CD14-positive monocyte (primary cell): Measurements from ENCODE around the gene GDA. TPM values are rescaled to one million over a fixed set of nuclear protein-coding genes. Genes with fewer than 3 reads are reported as not detected.

Experiments used
- DNase-seq, 3 donors: peaks; one replicate each; pipeline ENCODE4 v3.0.0-alpha.2; 2011 to 2022
- H2AFZ ChIP-seq: 2 replicates; pipeline ENCODE4 v1.6.0; 2012; ENCODE audit warnings: mild to moderate bottlenecking, low read depth, low read length, inconsistent platforms; ENCODE audit not compliant: insufficient read depth, poor library complexity, severe bottlenecking
- H3K27ac ChIP-seq, 2 donors: 1 replicate in 1 of 2; 2 replicates in 1 of 2; pipeline ENCODE4 v1.5.1; 2012 to 2013; ENCODE audit warnings: low read length in 2 of 2, control low read depth in 1 of 2, inconsistent platforms in 1 of 2, low read depth in 1 of 2, mild to moderate bottlenecking in 1 of 2
- H3K27me3 ChIP-seq, 2 donors: one replicate each; pipeline versions ENCODE4 v1.6.0 to v1.6.1; 2011 to 2013; ENCODE audit warnings: low read length in 2 of 2; ENCODE audit not compliant: control insufficient read depth in 2 of 2, insufficient read depth in 2 of 2
- H3K36me3 ChIP-seq, 2 donors: replicated peaks in 1 of 2; 1 replicate in 1 of 2; 2 replicates in 1 of 2; pipeline versions ENCODE4 v1.5.1 to v1.6.1; 2012 to 2013; ENCODE audit warnings: low read length in 2 of 2, control low read depth in 1 of 2, inconsistent platforms in 1 of 2, mild to moderate bottlenecking in 1 of 2; ENCODE audit not compliant: insufficient read depth in 2 of 2, control insufficient read depth in 1 of 2
- H3K4me1 ChIP-seq, 2 donors: 1 replicate in 1 of 2; 2 replicates in 1 of 2; pipeline versions ENCODE4 v1.5.1 to v1.6.1; 2012 to 2013; ENCODE audit warnings: low read length in 2 of 2, control low read depth in 1 of 2, inconsistent platforms in 1 of 2, mild to moderate bottlenecking in 1 of 2, moderate library complexity in 1 of 2; ENCODE audit not compliant: insufficient read depth in 2 of 2, control insufficient read depth in 1 of 2
- H3K4me2 ChIP-seq: replicated peaks from 2 replicates; pipeline ENCODE3; 2012; ENCODE audit warnings: low read length, moderate library complexity, mild to moderate bottlenecking; ENCODE audit not compliant: poor library complexity, severe bottlenecking; ENCODE audit errors: extremely low read depth
- H3K4me3 ChIP-seq, 3 experiments: fragments of 200-600 bp in 1 of 3; sonication (generic) in 1 of 3; replicated peaks in 1 of 3; 1 replicate in 2 of 3; 2 replicates in 1 of 3; pipeline ENCODE4 v1.5.1; 2011 to 2013; ENCODE audit warnings: low read length in 3 of 3, mild to moderate bottlenecking in 3 of 3, control low read depth in 2 of 3, low read depth in 2 of 3, inconsistent platforms in 1 of 3, moderate library complexity in 1 of 3
- H3K79me2 ChIP-seq: 2 replicates; pipeline ENCODE4 v1.6.0; 2012; ENCODE audit warnings: mild to moderate bottlenecking, control low read depth, inconsistent platforms, low read length, moderate library complexity; ENCODE audit not compliant: insufficient read depth
- H3K9ac ChIP-seq: 2 replicates; pipeline ENCODE4 v1.6.0; 2017; ENCODE audit warnings: low read length, mild to moderate bottlenecking; ENCODE audit not compliant: insufficient read depth, poor library complexity, severe bottlenecking
- H3K9me3 ChIP-seq, 2 donors: replicated peaks in 1 of 2; 1 replicate in 1 of 2; 2 replicates in 1 of 2; pipeline versions ENCODE4 v1.5.1 to v1.6.1; 2012 to 2013; ENCODE audit warnings: low read length in 2 of 2, control low read depth in 1 of 2; ENCODE audit not compliant: control insufficient read depth in 1 of 2, insufficient read depth in 1 of 2
- H4K20me1 ChIP-seq: 2 replicates; pipeline ENCODE4 v1.6.0; 2012; ENCODE audit warnings: mild to moderate bottlenecking, low read length, control low read depth, moderate library complexity; ENCODE audit not compliant: insufficient read depth
- H3K27ac Mint-ChIP-seq, 7 donors: one replicate each; pipeline ENCODE4 v1.8.0; 2020; ENCODE audit warnings: mild to moderate bottlenecking in 7 of 7, mixed read lengths in 7 of 7, moderate library complexity in 6 of 7, inconsistent platforms in 2 of 7
- H3K27me3 Mint-ChIP-seq, 3 donors: one replicate each; pipeline ENCODE4 v1.8.0; 2021 to 2022; ENCODE audit warnings: low read depth in 3 of 3, mild to moderate bottlenecking in 3 of 3, mixed read lengths in 3 of 3, moderate library complexity in 3 of 3, inconsistent platforms in 1 of 3
- H3K36me3 Mint-ChIP-seq, 2 donors: one replicate each; pipeline ENCODE4 v1.8.0; 2020; ENCODE audit warnings: mixed read lengths in 2 of 2, inconsistent platforms in 1 of 2, mild to moderate bottlenecking in 1 of 2
- H3K4me1 Mint-ChIP-seq: one replicate; pipeline ENCODE4 v1.8.0; 2020; ENCODE audit warnings: mild to moderate bottlenecking, mixed read lengths
- H3K4me3 Mint-ChIP-seq, 2 donors: one replicate each; pipeline ENCODE4 v1.8.0; 2020; ENCODE audit warnings: mild to moderate bottlenecking in 2 of 2, mixed read lengths in 2 of 2, moderate library complexity in 1 of 2
- H3K9me3 Mint-ChIP-seq, 7 donors: one replicate each; pipeline ENCODE4 v1.8.0; 2020 to 2022; ENCODE audit warnings: mixed read lengths in 7 of 7, mild to moderate bottlenecking in 6 of 7, moderate library complexity in 6 of 7, inconsistent platforms in 2 of 7
- CTCF ChIP-seq: fragments of 200-600 bp; IDR thresholded peaks from one replicate; pipeline ENCODE4 v1.8.0; 2022; ENCODE audit warnings: antibody characterized with exemption, mild to moderate bottlenecking
- WGBS: methylation state at CpG from one replicate; pipeline ENCODE4 v1.1.5; 2013; ENCODE audit warnings: missing lambda C conversion rate; ENCODE audit not compliant: insufficient coverage; 5-methylcytosine and 5-hydroxymethylcytosine counted together
- intact Hi-C, 2 donors: fragments of 100-400 bp; cut with micrococcal nuclease; formaldehyde crosslinking; loops; one replicate each; pipeline versions ENCODE4 v1.15.0 to v1.15.1; 2023
- polyA plus RNA-seq, 3 donors: library from polyadenylated mRNA; depleted of rRNA in 1 of 3; unstranded in 2 of 3; stranded (reverse) in 1 of 3; fragments of 300-500 nt in 2 of 3; fragments of >200 nt in 1 of 3; fragmentation: Illumina TruSeq in 2 of 3; gene quantifications; 1 replicate in 2 of 3; 2 replicates in 1 of 3; pipeline ENCODE4 v1.2.3, GENCODE V29; 2012 to 2021

GDA gene
- polyA plus RNA-seq, 3 donors: not detected

DNA sequence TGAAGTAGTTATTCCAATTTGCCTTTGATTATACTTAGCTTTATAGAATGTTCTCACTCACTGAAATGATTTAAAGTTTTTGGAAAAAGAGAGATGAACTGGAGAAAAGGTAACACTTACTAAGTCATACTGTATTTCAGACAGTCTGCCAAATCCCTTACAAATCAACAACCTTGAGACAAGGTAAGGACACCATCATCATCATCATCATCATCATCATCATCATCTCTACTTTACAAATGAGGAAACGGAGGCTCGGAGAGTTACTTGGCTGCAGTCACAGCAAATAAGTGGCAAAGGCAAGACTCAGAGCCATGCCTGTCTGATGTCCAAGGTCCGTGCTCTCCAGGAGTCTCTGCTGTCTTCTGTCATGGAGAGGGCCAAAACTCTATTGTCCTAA is 9.4 kb downstream of the GDA start:
- H3K36me3 Mint-ChIP-seq: no peaks in the 10 kb centered on the region
- no peak overlapping the region for H3K9ac ChIP-seq
- H3K4me2 ChIP-seq: no peak overlapping the region
- H3K27ac ChIP-seq: no peak overlapping the region
- no peak overlapping the region for H3K4me3 ChIP-seq
- H3K4me3 Mint-ChIP-seq: no peak overlapping the region
- no peaks in the 10 kb centered on the region for H3K9me3 ChIP-seq
- no peak for DNase-seq
- no peaks in the 10 kb centered on the region for H3K36me3 ChIP-seq
- H3K27ac Mint-ChIP-seq: no peak overlapping the region
- 100% methylated on average over 2 of the region's 3 CpGs for WGBS
- H3K9me3 Mint-ChIP-seq: peaks cover 2 to 12% (median 8%) of the 10 kb centered on the region in 7 donors
- intact Hi-C loops: no loop called here
- peaks cover 4 to 5% of the 10 kb centered on the region in 2 donors for H3K27me3 ChIP-seq
- no peaks in the 10 kb centered on the region for H3K4me1 ChIP-seq
- H3K4me1 Mint-ChIP-seq: no peaks in the 10 kb centered on the region
- no peaks in the 10 kb centered on the region for H4K20me1 ChIP-seq
- H2AFZ ChIP-seq: no peak overlapping the region
- no peak for TF ChIP-seq CTCF
- H3K79me2 ChIP-seq: no peaks in the 10 kb centered on the region
- peaks cover 0 to 10% (median 10%) of the 10 kb centered on the region in 3 donors for H3K27me3 Mint-ChIP-seq

GRCh38 chr9:72160446-72161123 is 11.3 kb downstream of the GDA start:
- H3K36me3 Mint-ChIP-seq: no peaks in the 10 kb centered on the region
- no peak overlapping the region for H3K27ac Mint-ChIP-seq
- WGBS: 82% methylated on average over 2 of the region's 6 CpGs

More at GRCh38 chr9:72160446-72161123, 11.3 kb downstream of the GDA start:
- H3K4me3 Mint-ChIP-seq: no peak overlapping the region
- DNase-seq: no peak
- Histone ChIP-seq H3K79me2 (no peaks in the 10 kb centered on the region), H3K27me3 (peaks cover 2 to 5% of the 10 kb centered on the region in 2 donors), H2AFZ (no peak overlapping the region), H3K36me3 (no peaks in the 10 kb centered on the region), H3K9ac (no peak overlapping the region), H3K4me1 (peaks cover 2 to 5% of the 10 kb centered on the region in 2 donors), H3K4me3 (no peak overlapping the region), H3K27ac (no peak overlapping the region), H4K20me1 (no peaks in the 10 kb centered on the region), H3K9me3 (no peaks in the 10 kb centered on the region), H3K4me2 (no peak overlapping the region)
- TF ChIP-seq CTCF: no peak
- peaks cover 1 to 8% (median 5%) of the 10 kb centered on the region in 7 donors for H3K9me3 Mint-ChIP-seq
- peaks cover 4 to 11% (median 10%) of the 10 kb centered on the region in 3 donors for H3K27me3 Mint-ChIP-seq
- intact Hi-C loops: no loop called here
- H3K4me1 Mint-ChIP-seq: peaks cover 4% of the 10 kb centered on the region
